Inflammatory macrophage (primary cell): ENCODE results near the gene AFF3.

Experiments
- DNase-seq, 2 donors: peaks; one replicate each; pipeline ENCODE4 v3.0.0-alpha.2; 2020 to 2022

Gene AFF3

GRCh38 chr2:100040906-100041305 is 101.5 kb downstream of the AFF3 start:
- DNase-seq: no peak

DNA sequence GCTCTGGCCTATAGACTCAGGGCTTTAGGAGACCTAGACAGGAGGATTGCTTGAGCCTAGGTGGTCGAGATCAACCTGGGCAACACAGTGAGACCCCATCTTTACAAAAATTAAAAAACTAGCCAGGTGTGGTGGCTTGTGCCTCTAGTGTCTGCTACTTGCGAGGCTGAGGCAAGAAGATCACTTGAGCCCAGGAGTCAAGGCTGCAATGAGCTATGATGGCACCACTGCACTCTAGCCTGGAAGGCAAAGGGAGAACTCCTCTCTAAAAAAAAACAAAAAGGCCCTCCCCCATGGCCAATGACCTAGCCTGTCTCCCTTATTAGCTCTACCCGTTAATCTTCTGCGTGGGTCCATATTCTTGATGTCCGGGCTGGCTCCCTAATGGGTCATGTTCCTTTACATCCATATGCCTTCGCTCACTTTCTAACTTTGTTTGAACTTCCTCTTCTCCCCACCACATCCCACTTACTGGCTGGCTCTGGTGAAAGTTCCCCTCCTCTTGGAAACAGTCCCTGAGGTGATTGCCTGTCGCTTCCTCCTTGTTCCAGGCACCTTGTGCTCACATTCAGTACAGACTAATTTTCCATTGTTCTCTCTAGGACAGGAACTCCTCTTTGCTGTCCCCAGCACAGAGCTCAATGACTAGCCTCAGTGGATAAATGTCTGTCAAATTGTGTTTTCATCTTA is 103.0 kb downstream of the AFF3 start:
- DNase-seq: peak; percentile 69 to 76

GRCh38 chr2:100038011-100038410 is 104.4 kb downstream of the AFF3 start:
- no peak for DNase-seq

DNA sequence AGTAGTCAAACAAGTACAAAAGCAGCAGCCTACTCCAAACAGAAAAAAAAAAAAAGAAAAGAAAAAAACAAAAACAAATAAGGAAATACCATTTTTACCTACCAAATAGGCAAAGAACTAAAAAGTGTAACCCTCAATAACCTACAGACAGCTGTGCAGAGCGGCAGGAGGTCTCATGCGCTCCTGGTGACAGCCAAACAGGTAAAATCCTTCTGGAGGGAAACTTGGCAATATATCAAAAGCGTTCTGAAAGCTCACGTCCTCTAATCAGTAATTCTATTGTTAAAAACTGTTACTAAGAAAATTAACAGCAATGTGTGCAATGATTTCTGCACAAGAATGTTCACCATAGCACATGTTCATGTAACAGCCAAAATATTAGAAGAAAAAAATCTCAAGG is 105.6 kb downstream of the AFF3 start:
- DNase-seq: no peak

DNA sequence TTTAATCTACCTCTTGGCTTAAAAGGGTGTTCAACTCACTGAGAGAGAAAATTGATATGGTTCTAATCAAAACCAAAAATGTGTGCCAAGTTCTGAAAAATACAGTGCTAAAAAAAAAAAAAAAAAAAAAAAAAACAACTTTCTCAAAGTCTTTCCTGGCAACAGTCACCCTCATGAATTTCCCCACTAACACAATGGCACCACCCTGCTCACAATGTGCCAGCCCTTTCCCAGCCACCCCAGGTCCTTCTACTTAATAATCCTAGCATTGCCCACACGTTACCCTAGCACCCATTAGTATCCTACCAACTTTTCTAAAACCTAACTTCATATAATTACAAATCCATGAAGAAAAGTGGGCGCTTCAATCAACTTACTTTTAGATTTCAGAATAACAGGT is 106.4 kb downstream of the AFF3 start:
- no peak for DNase-seq

GRCh38 chr2:100034431-100034830 is 108.0 kb downstream of the AFF3 start:
- DNase-seq: no peak

GRCh38 chr2:100033976-100034375 is 108.4 kb downstream of the AFF3 start:
- no peak for DNase-seq

DNA sequence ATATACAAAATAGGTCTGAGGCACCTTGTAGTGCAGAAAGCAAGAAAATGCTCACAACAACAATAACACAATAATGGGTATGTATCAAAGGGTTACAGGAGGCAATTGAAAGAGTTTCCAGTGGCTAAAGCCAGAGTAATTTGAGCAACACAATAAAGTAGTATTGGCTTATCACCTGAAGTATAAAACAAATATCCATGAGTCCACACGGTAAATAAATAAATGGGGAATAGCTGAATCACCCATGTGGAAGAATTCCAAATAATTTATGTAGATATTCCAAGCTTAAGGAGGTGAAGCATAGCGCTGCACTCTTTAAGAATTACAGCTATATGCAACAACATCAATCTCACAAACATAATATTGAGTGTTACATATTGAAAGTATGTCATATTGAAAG is 110.8 kb downstream of the AFF3 start:
- no peak for DNase-seq

GRCh38 chr2:100029460-100029859 is 112.9 kb downstream of the AFF3 start:
- DNase-seq: no peak

DNA sequence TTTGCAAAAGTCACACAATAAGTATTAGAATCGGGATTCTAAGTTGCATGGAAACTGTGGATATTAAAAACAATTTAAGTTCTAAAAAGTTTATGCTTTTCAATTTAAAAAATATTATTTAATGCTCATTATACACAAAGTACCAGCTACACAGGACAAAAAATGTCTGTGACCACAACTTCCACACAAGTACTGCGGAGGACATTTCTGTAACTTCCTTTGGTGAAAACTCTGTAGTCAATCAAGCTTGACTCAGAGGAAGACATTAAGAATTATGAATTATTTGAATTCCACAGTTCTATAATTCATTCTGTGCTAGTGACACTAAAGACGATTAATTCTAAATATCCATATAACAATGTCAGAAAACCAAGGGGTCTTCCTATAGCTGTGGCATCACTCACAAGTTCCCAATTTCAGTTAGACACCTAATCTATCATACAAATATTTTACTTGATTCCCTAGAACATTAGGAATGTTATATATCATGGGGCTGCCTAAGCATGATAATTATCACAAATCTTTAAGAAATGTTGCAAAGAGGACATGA is 120.5 kb downstream of the AFF3 start:
- DNase-seq: peak; percentile 18 to 21

DNA sequence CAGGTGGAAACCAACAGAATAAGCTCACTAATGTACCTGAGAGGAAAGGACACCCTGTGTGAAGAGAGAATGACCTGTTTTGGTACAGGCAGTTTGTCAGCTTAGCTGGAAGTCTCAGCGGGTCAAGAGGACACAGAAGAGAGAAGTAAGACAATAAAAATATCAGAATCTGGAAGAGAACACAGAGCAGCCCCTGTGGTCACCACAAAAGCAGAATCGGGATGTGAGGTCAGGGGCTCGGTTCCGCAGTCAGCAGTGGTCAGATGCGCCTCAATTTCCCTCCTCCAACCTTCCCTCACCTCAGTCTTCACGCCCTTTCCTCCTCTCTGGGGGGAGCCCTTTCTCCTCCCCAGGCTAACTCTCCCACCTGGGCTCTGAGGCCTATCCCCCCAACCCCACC is 122.9 kb downstream of the AFF3 start:
- DNase-seq: no peak

DNA sequence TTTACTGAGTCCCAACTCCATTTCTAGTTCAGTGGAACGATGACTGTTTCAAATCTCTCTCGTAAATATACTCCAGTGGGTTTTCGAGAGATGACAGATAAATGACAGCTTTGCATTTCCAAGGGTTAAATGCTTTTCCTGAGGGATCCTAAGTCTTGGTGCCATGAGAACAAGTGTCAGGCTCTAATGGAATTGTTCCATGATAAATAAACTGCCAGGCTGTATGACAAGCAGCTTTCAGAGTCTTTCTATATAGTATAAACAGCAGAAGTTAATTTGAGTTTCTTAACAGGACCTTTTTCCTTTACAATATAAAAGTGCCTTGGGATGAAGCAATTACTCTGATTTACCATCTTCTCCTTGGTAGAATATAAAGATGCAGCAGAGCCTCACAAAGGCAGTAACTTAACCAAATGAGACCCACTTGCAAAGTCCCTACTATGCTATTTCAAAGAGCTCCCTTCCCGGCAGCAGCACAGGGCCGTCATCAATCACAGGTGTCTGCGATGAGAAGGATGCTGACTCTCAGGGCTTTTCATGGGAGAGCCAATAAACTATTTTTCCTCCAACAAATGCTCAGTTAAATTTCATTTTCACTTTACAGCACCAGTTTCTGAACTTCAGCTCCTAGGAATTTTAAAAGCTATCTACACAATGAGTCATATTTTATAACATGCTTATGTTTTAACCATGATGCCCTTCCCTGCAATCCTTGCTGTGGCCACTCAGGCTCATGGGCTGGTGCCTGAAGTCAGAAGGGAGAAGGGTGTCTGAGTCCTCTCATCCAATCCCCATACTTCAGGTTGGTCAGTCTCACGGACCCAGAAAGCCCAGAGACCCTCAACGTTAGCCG is 123.8 kb downstream of the AFF3 start:
- DNase-seq: no peak

DNA sequence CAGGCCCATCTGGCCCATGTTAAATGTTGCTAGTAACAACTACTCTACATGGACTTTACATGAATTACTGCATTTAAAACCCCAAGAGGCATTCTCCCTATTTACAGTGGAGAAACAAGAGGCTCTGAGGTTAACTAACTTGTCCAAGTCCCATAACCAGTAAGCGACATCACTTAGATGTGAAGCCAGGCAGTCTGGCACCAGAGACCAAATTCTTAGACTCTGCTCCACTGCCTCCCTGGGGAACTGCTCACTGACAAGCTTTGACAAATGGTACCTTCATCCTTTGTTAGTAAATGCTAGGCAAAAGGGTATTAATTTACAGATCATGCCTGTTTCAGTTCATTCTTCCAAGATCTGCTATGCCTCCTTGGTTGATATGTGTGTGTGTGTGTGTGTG is 124.8 kb downstream of the AFF3 start:
- no peak for DNase-seq

- no peak for DNase-seq
These were observed 125.6 kb downstream of the AFF3 start for GRCh38 chr2:100016756-100017155.

DNA sequence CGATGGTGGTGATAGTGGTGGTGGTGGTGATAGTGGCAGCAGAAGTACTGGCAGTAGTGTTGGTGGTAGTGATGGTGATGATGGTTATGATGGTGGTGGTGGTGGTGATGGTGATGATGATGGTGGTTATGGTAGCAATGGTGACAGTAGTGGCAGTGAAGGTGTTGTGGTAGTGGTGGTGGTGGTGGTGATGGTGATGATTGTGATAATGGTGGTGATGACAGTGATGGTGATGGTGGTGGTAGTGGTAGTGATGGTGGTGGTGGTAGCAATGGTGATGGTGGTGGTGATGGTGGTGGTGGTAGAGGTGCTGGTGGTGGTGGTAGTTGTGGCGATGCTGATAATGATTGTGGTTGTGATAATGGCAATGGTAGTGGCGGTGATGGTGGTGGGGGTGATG is 126.5 kb downstream of the AFF3 start:
- DNase-seq: no peak

GRCh38 chr2:100013892-100014677 is 128.3 kb downstream of the AFF3 start:
- DNase-seq: peak in 1 of 2 donors; percentile 42

GRCh38 chr2:100012561-100012960 is 129.8 kb downstream of the AFF3 start:
- no peak for DNase-seq

DNA sequence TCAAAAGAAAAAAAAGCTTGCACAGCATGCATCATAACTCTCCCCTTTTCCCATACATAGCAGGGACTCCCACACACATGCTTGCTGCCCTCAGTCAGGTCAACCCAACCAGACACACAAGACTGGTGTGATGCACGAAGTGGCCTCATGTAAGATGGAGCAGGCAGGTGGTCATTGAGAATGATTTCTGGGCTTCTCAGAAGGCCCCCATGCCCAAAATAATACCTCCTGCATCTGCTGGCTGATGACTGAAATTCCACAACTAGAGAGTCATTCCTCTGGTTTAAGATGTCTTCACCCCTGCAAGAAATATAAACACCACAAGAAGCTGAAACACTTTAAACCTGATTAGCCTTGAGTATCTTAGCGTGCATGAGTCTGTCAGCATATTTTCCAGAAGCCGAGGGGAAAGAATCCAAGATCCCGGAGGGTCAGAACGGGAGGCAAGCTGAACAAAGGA is 131.1 kb downstream of the AFF3 start:
- no peak for DNase-seq

DNA sequence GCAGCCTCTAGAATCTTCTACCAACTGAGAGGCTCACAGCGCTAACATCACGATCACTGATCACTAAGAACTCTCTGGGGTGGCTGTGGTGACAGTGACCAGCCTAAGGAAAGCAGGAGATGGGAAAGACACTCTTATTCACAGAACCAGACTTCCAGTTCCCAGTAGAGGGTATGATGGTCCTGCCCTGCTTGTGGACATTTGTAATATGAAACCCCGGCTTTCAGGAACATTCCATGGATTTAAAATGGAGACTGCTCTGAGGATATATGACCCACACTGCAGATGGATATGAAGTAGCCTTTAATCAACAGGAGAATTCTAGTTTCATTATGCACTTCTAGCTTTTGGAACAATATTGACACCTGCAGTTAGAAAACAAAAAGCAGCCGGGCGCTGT is 131.8 kb downstream of the AFF3 start:
- DNase-seq: no peak

DNA sequence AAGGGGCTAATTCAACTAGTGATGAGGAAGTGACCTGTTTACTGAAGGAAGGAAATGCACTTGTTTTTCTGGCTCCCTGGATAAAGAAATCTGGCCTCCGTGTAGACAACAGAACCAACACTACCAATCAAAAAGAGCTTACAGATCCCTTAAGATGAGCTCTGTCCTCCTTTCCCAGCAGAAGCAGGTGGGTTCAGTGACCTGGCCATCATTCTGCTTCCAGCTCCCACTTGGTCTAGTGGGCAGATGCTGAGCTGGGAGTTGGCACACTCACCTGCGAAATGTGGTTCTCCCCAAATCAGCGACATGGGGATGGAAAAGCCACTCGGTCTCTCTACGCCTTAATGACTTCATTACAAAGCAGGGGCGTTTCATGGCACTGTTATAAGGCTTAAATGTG is 132.6 kb downstream of the AFF3 start:
- DNase-seq: no peak

GRCh38 chr2:100008956-100009355 is 133.4 kb downstream of the AFF3 start:
- peak; percentile 20 to 47 for DNase-seq

- DNase-seq: no peak
These were observed 135.9 kb downstream of the AFF3 start for GRCh38 chr2:100006516-100006915.

GRCh38 chr2:100004959-100005387 is 137.4 kb downstream of the AFF3 start:
- DNase-seq: no peak
